Thoracic aorta (tissue), 2 donors: ENCODE data around the gene KLF15. TPM values are rescaled to one million over a fixed set of nuclear protein-coding genes. Genes with fewer than 3 reads are reported as not detected.

Experiments used
- ATAC-seq: fragments of 150-250 bp; one replicate; pipeline ENCODE4 v1.8.0; 2017; ENCODE audit warnings: low read depth; ENCODE audit not compliant: insufficient number of reproducible peaks, low FRiP score
- DNase-seq: peaks from one replicate; pipeline ENCODE4 v3.0.0-alpha.2; 2020; ENCODE audit warnings: low spot score
- H3K27ac ChIP-seq, 2 donors: fragments of 200-600 bp; sonication (generic); 1 replicate in 1 of 2; 2 replicates in 1 of 2; pipeline ENCODE4 v1.5.1; 2016; ENCODE audit warnings: mild to moderate bottlenecking in 2 of 2, moderate library complexity in 2 of 2
- H3K27me3 ChIP-seq: fragments of 200-600 bp; sonication (generic); replicated peaks from 2 replicates; pipeline ENCODE4 v1.6.0; 2016; ENCODE audit warnings: mild to moderate bottlenecking; ENCODE audit not compliant: insufficient read depth
- H3K36me3 ChIP-seq: fragments of 200-600 bp; sonication (generic); one replicate; pipeline ENCODE4 v1.5.1; 2016
- H3K4me1 ChIP-seq, 2 donors: fragments of 200-600 bp; sonication (generic); 1 replicate in 1 of 2; 2 replicates in 1 of 2; pipeline versions ENCODE4 v1.5.1 to v1.6.0; 2016; ENCODE audit warnings: low read depth in 2 of 2, mild to moderate bottlenecking in 1 of 2; ENCODE audit not compliant: control insufficient read depth in 1 of 2
- H3K4me3 ChIP-seq: fragments of 200-600 bp; sonication (generic); 2 replicates; pipeline ENCODE4 v1.5.1; 2016; ENCODE audit warnings: mild to moderate bottlenecking
- H3K9me3 ChIP-seq: fragments of 200-600 bp; sonication (generic); 2 replicates; pipeline ENCODE4 v1.5.1; 2016
- CTCF ChIP-seq: fragments of 200-600 bp; sonication (generic); IDR thresholded peaks from one replicate; pipeline ENCODE4 v1.5.1; 2019; ENCODE audit warnings: antibody characterized with exemption
- total RNA-seq, 2 donors: library from RNA; depleted of rRNA; stranded (reverse); fragments of >200 nt; gene quantifications; one replicate each; pipeline versions ENCODE4 v1.1.0 to v1.2.3, GENCODE V29; 2016

The KLF15 gene
- total RNA-seq, 2 donors from 2014 or later: 55.7 to 90.2 TPM

DNA sequence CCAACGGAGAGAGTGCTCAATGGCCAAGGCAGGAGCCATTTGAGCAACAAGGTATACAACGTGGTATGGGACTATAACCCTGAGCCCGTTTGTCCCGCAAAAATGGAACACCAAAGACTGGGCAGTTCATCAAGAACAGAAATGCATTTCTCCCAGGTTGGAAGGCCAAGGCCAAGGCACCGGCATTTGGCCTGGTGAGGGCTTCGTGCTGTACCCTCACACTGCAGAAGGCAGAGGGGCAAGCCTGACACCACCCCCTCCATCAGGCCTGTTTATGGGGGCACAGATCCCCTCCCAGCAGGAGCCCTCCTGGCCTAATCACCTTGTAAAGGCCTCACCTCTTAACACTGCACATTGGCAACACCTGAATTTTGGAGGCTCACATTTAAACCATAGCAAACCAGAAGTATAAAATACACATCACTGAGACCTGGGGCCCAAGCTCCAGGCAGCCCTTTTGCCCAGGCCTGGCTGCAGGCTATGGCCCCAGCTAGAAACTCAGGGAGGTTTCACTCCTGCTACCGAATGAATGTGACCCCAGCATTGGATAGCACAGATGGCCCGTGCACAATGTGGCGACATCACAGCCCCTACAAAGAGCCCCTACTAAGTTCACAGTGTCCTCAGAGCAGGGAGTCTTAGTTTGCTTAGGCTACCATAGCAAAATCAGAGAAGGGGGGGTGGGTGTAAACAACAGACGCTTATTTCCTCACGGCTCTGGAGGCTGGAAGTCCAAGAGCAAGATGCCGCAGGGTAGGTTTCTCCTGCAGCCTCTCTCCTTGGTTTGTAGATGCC is 47.1 kb downstream of the KLF15 start:
- H3K36me3 ChIP-seq: no peaks in the 10 kb centered on the region
- no peaks in the 10 kb centered on the region for H3K27me3 ChIP-seq
- TF ChIP-seq CTCF: no peak
- no peak overlapping the region for H3K4me3 ChIP-seq
- no peak for ATAC-seq
- DNase-seq: no peak
- H3K9me3 ChIP-seq: no peaks in the 10 kb centered on the region
- H3K27ac ChIP-seq: no peak overlapping the region
- no peaks in the 10 kb centered on the region for H3K4me1 ChIP-seq

GRCh38 chr3:126309165-126309564 is 48.0 kb downstream of the KLF15 start:
- DNase-seq (no peak), ATAC-seq (no peak)
- no peak overlapping the region for H3K27ac ChIP-seq
- no peaks in the 10 kb centered on the region for H3K4me1 ChIP-seq
- no peak overlapping the region for H3K4me3 ChIP-seq
- no peak for TF ChIP-seq CTCF
- no peaks in the 10 kb centered on the region for H3K9me3 ChIP-seq
- H3K36me3 ChIP-seq: no peaks in the 10 kb centered on the region
- H3K27me3 ChIP-seq: no peaks in the 10 kb centered on the region

- H3K9me3 ChIP-seq: peaks cover 3% of the 10 kb centered on the region
- H3K36me3 ChIP-seq: no peaks in the 10 kb centered on the region
- no peak for DNase-seq
- H3K27me3 ChIP-seq: no peaks in the 10 kb centered on the region
- ATAC-seq: no peak
- H3K4me3 ChIP-seq: no peak overlapping the region
- H3K27ac ChIP-seq: no peak overlapping the region
- no peaks in the 10 kb centered on the region for H3K4me1 ChIP-seq
- TF ChIP-seq CTCF: no peak
Measured at GRCh38 chr3:126308394-126309125, 48.6 kb downstream of the KLF15 start.

- DNase-seq (no peak), ATAC-seq (no peak)
- no peak for TF ChIP-seq CTCF
- Histone ChIP-seq H3K27ac (no peak overlapping the region), H3K27me3 (no peaks in the 10 kb centered on the region), H3K4me1 (no peaks in the 10 kb centered on the region), H3K9me3 (peaks cover 3% of the 10 kb centered on the region), H3K36me3 (no peaks in the 10 kb centered on the region), H3K4me3 (no peak overlapping the region)
Measured at GRCh38 chr3:126307591-126308393, 49.4 kb downstream of the KLF15 start.
